ENCODE data around the gene PITPNB.

The PITPNB gene

DNA sequence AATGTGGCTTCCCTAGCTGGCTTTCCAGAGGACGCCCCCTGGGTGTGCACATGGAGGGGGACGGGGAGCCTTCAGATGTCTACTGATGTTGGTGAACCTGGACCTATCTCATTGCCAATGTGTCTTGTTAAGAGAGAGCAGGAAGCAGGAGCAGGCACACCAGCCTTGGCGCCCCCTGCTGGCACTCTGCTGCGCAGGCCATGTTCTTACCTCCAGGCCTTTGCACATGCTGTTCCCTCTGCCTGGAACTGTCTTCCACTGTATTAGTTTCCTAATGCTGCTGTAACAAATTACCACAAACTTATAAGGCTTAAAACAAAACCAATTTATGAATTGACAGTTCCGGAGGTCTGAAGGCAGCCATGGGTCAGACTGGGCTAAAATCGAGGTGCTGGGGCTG, 93.9 kb downstream of the PITPNB start:
- TF ChIP-seq POLR2AphosphoS5 (IDR thresholded peaks at IDR 0.05; ENCODE audit: low read depth, low read length) (no peak), SIN3A (IDR thresholded peaks at IDR 0.05; ENCODE audit: borderline replicate concordance, insufficient read depth, low read length) (no peak), FOXP2 (optimal IDR thresholded peaks at IDR 0.05; ENCODE audit: borderline replicate concordance, extremely low read depth, extremely low read length, insufficient read depth) (no peak), TAF1 (IDR thresholded peaks at IDR 0.05; ENCODE audit: borderline replicate concordance, insufficient read depth, low read length) (no peak)
- TF ChIP-seq, protein P1, sequence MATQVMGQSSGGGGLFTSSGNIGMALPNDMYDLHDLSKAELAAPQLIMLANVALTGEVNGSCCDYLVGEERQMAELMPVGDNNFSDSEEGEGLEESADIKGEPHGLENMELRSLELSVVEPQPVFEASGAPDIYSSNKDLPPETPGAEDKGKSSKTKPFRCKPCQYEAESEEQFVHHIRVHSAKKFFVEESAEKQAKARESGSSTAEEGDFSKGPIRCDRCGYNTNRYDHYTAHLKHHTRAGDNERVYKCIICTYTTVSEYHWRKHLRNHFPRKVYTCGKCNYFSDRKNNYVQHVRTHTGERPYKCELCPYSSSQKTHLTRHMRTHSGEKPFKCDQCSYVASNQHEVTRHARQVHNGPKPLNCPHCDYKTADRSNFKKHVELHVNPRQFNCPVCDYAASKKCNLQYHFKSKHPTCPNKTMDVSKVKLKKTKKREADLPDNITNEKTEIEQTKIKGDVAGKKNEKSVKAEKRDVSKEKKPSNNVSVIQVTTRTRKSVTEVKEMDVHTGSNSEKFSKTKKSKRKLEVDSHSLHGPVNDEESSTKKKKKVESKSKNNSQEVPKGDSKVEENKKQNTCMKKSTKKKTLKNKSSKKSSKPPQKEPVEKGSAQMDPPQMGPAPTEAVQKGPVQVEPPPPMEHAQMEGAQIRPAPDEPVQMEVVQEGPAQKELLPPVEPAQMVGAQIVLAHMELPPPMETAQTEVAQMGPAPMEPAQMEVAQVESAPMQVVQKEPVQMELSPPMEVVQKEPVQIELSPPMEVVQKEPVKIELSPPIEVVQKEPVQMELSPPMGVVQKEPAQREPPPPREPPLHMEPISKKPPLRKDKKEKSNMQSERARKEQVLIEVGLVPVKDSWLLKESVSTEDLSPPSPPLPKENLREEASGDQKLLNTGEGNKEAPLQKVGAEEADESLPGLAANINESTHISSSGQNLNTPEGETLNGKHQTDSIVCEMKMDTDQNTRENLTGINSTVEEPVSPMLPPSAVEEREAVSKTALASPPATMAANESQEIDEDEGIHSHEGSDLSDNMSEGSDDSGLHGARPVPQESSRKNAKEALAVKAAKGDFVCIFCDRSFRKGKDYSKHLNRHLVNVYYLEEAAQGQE (IDR thresholded peaks at IDR 0.05; ENCODE audit: insufficient read depth in 1 of 2, low read depth in 2 of 2, low read length in 2 of 2): no peak

DNA sequence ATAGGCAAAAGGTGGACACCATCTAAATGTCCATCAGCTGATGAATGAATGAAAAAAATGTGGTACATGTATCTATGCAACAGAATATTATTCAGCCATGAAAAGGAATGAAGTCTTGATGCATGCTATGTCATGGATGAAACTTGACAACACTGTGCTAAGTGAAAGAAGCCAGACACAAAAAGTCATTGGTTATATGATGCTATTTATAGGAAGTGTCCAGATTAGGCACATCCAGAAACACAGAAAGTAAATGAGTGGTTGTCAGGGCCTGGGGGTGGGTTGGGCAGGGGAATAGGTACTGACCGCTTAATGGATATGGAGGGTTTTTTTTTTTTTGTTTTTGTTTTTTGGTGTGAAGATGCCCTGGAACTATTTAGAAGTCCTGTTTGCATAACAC, 95.8 kb downstream of the PITPNB start:
- TF ChIP-seq, protein P1 (IDR thresholded peaks at IDR 0.05; ENCODE audit: insufficient read depth in 1 of 2, low read depth in 2 of 2, low read length in 2 of 2): no peak
- TF ChIP-seq TAF1 (IDR thresholded peaks at IDR 0.05; ENCODE audit: borderline replicate concordance, insufficient read depth, low read length): no peak
- no peak for TF ChIP-seq SIN3A (IDR thresholded peaks at IDR 0.05; ENCODE audit: borderline replicate concordance, insufficient read depth, low read length)
- TF ChIP-seq POLR2AphosphoS5 (IDR thresholded peaks at IDR 0.05; ENCODE audit: low read depth, low read length): no peak
- no peak for TF ChIP-seq FOXP2 (optimal IDR thresholded peaks at IDR 0.05; ENCODE audit: borderline replicate concordance, extremely low read depth, extremely low read length, insufficient read depth)

DNA sequence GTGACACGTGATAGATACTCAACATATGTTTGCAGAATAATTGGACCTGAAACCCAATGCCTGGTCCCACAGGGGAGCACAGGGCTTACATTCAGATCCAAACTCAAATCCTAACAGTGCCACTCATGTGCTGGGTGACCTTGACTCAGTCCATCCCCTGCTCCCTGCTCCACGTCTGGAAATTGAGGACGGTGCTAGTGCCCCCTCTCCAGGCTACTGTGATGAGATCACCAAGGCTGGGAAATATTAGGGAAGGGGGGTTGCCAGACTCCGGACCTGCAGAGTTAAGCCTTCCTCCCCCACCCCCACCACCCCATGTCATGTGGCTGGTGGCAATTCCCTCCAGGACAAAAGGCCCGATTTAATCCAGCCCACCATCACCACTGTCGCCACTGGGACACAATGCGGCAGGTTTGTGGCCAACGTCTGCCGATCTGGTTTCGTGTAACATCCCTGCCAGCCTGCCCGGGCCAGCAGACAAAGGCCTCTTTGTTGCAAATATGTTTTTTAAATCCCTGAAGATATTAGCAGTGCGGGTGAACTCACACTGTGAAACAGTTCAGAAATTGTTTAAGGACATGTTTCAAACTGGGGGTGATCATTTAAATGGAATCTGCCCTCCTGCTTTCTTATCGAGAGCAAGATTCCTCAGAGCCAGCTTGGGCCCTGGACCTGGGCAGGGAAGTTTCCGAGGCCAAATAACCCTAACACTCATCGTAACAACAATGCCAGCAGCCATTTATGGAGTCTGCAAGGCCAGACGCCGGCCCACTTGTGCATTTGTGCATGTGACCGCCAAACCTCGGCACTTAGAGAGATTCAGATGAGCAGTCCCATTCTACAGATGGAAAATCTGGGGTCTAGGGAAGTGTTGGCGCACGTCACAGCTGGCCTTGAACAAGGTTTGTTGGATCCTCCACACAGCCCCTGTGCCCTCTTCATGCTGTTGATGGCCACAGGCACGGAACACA, 97.9 kb downstream of the PITPNB start:
- TF ChIP-seq FOXP2 (optimal IDR thresholded peaks at IDR 0.05; ENCODE audit: borderline replicate concordance, extremely low read depth, extremely low read length, insufficient read depth) (no peak), POLR2AphosphoS5 (IDR thresholded peaks at IDR 0.05; ENCODE audit: low read depth, low read length) (no peak), TAF1 (IDR thresholded peaks at IDR 0.05; ENCODE audit: borderline replicate concordance, insufficient read depth, low read length) (no peak), SIN3A (IDR thresholded peaks at IDR 0.05; ENCODE audit: borderline replicate concordance, insufficient read depth, low read length) (no peak)
- TF ChIP-seq, protein P1 (IDR thresholded peaks at IDR 0.05; ENCODE audit: insufficient read depth in 1 of 2, low read depth in 2 of 2, low read length in 2 of 2): no peak

DNA sequence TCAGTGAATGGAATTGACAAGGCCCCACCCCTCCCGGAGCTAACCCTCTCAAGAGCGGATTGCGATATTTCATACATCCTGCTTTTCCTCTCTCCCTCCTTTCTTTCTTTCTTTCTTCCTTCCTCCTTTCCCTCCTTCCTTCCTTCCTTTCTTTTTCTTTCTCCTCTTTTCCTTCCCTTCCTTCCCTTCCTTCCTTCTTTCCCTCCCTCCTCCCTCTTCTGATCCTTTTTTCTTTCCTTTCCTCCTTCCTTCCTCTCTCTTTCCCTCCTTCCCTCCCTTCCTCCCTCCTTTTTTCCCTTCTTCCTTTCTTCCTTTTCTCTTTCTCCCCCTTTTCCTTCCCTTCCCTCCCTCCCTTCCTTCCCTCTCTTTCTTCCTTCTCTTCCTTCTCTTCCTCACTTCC, 102.5 kb downstream of the PITPNB start:
- no peak for TF ChIP-seq TAF1 (IDR thresholded peaks at IDR 0.05; ENCODE audit: borderline replicate concordance, insufficient read depth, low read length)
- TF ChIP-seq, protein P1 (IDR thresholded peaks at IDR 0.05; ENCODE audit: insufficient read depth in 1 of 2, low read depth in 2 of 2, low read length in 2 of 2): no peak
